Stomach (tissue), 4 donors: Measurements from ENCODE around the gene MYO16.

Experiments
- CTCF ChIP-seq, 7 experiments: fragments of 450-650 bp in 4 of 7; fragments of 200-600 bp in 3 of 7; sonication (generic) in 3 of 7; IDR thresholded peaks; one replicate each; pipeline ENCODE4 v1.5.1; 2016 to 2019; ENCODE audit warnings: antibody characterized with exemption in 7 of 7, control low read depth in 2 of 7, mild to moderate bottlenecking in 1 of 7
- EP300 ChIP-seq: sonication (generic); formaldehyde crosslinking; IDR thresholded peaks from one replicate; pipeline ENCODE4 v1.6.1; 2017; ENCODE audit warnings: antibody characterized with exemption
- POLR2A ChIP-seq, 4 donors: fragments of 450-650 bp; IDR thresholded peaks; one replicate each; pipeline ENCODE4 v1.6.1; 2016; ENCODE audit warnings: antibody characterized with exemption in 4 of 4, control low read depth in 2 of 4, mild to moderate bottlenecking in 1 of 4, moderate library complexity in 1 of 4

- TF ChIP-seq CTCF (IDR thresholded peaks at IDR 0.05), result no peak
- TF ChIP-seq POLR2A (IDR thresholded peaks at IDR 0.05), result no peak
- TF ChIP-seq EP300, result no peak
These were observed 507.5 kb downstream of the MYO16 start for GRCh38 chr13:109136873-109137272.
